Caco-2 (cell line): ENCODE data around the gene ADGRV1. TPM values are rescaled to one million over a fixed set of nuclear protein-coding genes. Genes with fewer than 3 reads are reported as not detected.
"Not testable (repeated sequence)": the region's sequence is repeated elsewhere in the genome, so short reads cannot be mapped to it uniquely, and the experiment has no call there.

Source experiments
- BruUV-seq: library from RNA; stranded (reverse); fragments of 400-500 nt; replicated peaks from 2 replicates; lab custom pipeline; 2021; lab: Mats Ljungman, UMichigan
- CTCF ChIA-PET: fragments of 300-600 bp; sonication (Branson Sonifier 250); formaldehyde crosslinking; loops from one replicate; lab custom pipeline; 2022; ENCODE audit warnings: antibody characterized with exemption; lab: Charles Lee
- POLR2A ChIA-PET: fragments of 300-600 bp; sonication (Branson Sonifier 250); formaldehyde crosslinking; loops from one replicate; lab custom pipeline; 2022; ENCODE audit warnings: antibody characterized with exemption; lab: Charles Lee
- DNase-seq, 2 experiments: peaks; one replicate each; pipeline versions ENCODE4 v3.0.0 to v3.0.0-alpha.2; 2020 to 2022
- H3K27me3 ChIP-seq: replicated peaks from 2 replicates; pipeline ENCODE4 v1.6.0; 2011; ENCODE audit warnings: low read length; ENCODE audit not compliant: control insufficient read depth, insufficient read depth
- H3K36me3 ChIP-seq: 2 replicates; pipeline ENCODE4 v1.5.1; 2011; ENCODE audit warnings: low read length; ENCODE audit not compliant: control insufficient read depth, insufficient read depth
- H3K4me1 ChIP-seq: fragments of 250-450 bp; sonication (Bioruptor Pico); 2 replicates; pipeline ENCODE4 v1.5.1; 2020; ENCODE audit warnings: mild to moderate bottlenecking
- H3K4me3 ChIP-seq: 2 replicates; pipeline ENCODE4 v1.5.1; 2011; ENCODE audit warnings: low read depth, mild to moderate bottlenecking, control low read depth, low read length
- H3K9me3 ChIP-seq: fragments of 250-450 bp; sonication (Bioruptor Pico); 2 replicates; pipeline ENCODE4 v1.5.1; 2020; ENCODE audit warnings: mild to moderate bottlenecking, moderate library complexity
- H3K27ac Mint-ChIP-seq: one replicate; pipeline ENCODE4 v1.8.0; 2022; ENCODE audit warnings: mixed read lengths; ENCODE audit not compliant: unreplicated experiment
- H3K27me3 Mint-ChIP-seq: one replicate; pipeline ENCODE4 v1.8.0; 2022; ENCODE audit warnings: mixed read lengths; ENCODE audit not compliant: insufficient read depth, unreplicated experiment
- H3K36me3 Mint-ChIP-seq: one replicate; pipeline ENCODE4 v1.8.0; 2022; ENCODE audit warnings: mild to moderate bottlenecking, mixed read lengths; ENCODE audit not compliant: insufficient read depth, unreplicated experiment
- H3K4me1 Mint-ChIP-seq: one replicate; pipeline ENCODE4 v1.8.0; 2022; ENCODE audit warnings: low read depth, mixed read lengths; ENCODE audit not compliant: unreplicated experiment
- H3K4me3 Mint-ChIP-seq: one replicate; pipeline ENCODE4 v1.8.0; 2022; ENCODE audit warnings: mild to moderate bottlenecking, moderate library complexity, mixed read lengths; ENCODE audit not compliant: unreplicated experiment
- H3K9me3 Mint-ChIP-seq: one replicate; pipeline ENCODE4 v1.8.0; 2022; ENCODE audit warnings: mixed read lengths; ENCODE audit not compliant: unreplicated experiment
- intact Hi-C: fragments of 100-400 bp; cut with micrococcal nuclease; formaldehyde crosslinking; loops from one replicate; pipeline ENCODE4 v1.10.0; 2022; ENCODE audit not compliant: unreplicated experiment
- total RNA-seq: library from RNA; stranded (reverse); gene quantifications from 2 replicates; pipeline ENCODE4 v1.2.3, GENCODE V29; 2022
- TF ChIP-seq, protein P1 (sequence below), 2 experiments: fragments of 200-600 bp in 1 of 2; IDR thresholded peaks; 1 replicate in 1 of 2; 2 replicates in 1 of 2; pipeline versions ENCODE4 v1.5.1 to v1.8.0; 2011 to 2022; ENCODE audit warnings: antibody characterized with exemption in 1 of 2, control low read depth in 1 of 2, inconsistent platforms in 1 of 2, low read depth in 1 of 2, low read length in 1 of 2, mild to moderate bottlenecking in 1 of 2, moderate library complexity in 1 of 2; ENCODE audit not compliant: insufficient read depth in 1 of 2, severe bottlenecking in 1 of 2, unreplicated experiment in 1 of 2

Gene ADGRV1
- total RNA-seq, 1 experiment from 2014 or later = 23.2 TPM

GRCh38 chr5:90917928-90918668 lies 359.5 kb downstream of the ADGRV1 start:
- ChIA-PET CTCF (no interaction called here), POLR2A (no interaction called here)

GRCh38 chr5:90921418-90921973 lies 362.9 kb downstream of the ADGRV1 start:
- no peak overlapping the region for H3K4me3 Mint-ChIP-seq
- H3K4me1 Mint-ChIP-seq = no peaks in the 10 kb centered on the region
- DNase-seq = no peak

More at GRCh38 chr5:90917928-90918668, 359.5 kb downstream of the ADGRV1 start:
- Mint-ChIP-seq H3K4me3 (no peak overlapping the region), H3K4me1 (peaks cover 5% of the 10 kb centered on the region), H3K27me3 (no peaks in the 10 kb centered on the region), H3K36me3 (no peaks in the 10 kb centered on the region), H3K27ac (no peak overlapping the region), H3K9me3 (no peaks in the 10 kb centered on the region)
- 0 out of 2 replicates have a peak, but pooled peaks cover 3% of the 10 kb centered on the region for H3K9me3 ChIP-seq
- DNase-seq = no peak
- TF ChIP-seq, protein P1, sequence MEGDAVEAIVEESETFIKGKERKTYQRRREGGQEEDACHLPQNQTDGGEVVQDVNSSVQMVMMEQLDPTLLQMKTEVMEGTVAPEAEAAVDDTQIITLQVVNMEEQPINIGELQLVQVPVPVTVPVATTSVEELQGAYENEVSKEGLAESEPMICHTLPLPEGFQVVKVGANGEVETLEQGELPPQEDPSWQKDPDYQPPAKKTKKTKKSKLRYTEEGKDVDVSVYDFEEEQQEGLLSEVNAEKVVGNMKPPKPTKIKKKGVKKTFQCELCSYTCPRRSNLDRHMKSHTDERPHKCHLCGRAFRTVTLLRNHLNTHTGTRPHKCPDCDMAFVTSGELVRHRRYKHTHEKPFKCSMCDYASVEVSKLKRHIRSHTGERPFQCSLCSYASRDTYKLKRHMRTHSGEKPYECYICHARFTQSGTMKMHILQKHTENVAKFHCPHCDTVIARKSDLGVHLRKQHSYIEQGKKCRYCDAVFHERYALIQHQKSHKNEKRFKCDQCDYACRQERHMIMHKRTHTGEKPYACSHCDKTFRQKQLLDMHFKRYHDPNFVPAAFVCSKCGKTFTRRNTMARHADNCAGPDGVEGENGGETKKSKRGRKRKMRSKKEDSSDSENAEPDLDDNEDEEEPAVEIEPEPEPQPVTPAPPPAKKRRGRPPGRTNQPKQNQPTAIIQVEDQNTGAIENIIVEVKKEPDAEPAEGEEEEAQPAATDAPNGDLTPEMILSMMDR (IDR thresholded peaks at IDR 0.05; ENCODE audit: insufficient read depth in 1 of 2, low read depth in 1 of 2, low read length in 1 of 2, severe bottlenecking in 1 of 2, unreplicated experiment in 1 of 2) = no peak
- intact Hi-C loops = no loop called here
- no peaks in the 10 kb centered on the region for H3K27me3 ChIP-seq
- BruUV-seq = no TSS peak
- H3K4me1 ChIP-seq = no peaks in the 10 kb centered on the region
- no peak overlapping the region for H3K4me3 ChIP-seq
- no peaks in the 10 kb centered on the region for H3K36me3 ChIP-seq

DNA sequence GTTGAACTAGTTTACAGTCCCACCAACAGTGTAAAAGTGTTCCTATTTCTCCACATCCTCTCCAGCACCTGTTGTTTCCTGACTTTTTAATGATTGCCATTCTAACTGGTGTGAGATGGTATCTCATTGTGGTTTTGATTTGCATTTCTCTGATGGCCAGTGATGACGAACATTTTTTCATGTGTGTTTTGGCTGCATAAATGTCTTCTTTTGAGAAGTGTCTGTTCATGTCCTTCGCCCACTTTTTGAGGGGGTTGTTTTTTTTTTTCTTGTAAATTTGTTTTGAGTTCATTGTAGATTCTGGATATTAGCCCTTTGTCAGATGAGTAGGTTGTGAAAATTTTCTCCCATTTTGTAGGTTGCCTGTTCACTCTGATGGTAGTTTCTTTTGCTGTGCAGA lies 365.6 kb downstream of the ADGRV1 start:
- H3K4me3 Mint-ChIP-seq, CTCF ChIA-PET, POLR2A ChIA-PET: not testable (repeated sequence)

More at GRCh38 chr5:90921418-90921973, 362.9 kb downstream of the ADGRV1 start:
- ChIA-PET CTCF (no interaction called here), POLR2A (no interaction called here)
- no peak overlapping the region for H3K4me3 ChIP-seq
- no peaks in the 10 kb centered on the region for H3K36me3 ChIP-seq
- TF ChIP-seq, protein P1 (IDR thresholded peaks at IDR 0.05; ENCODE audit: insufficient read depth in 1 of 2, low read depth in 1 of 2, low read length in 1 of 2, severe bottlenecking in 1 of 2, unreplicated experiment in 1 of 2) = no peak
- BruUV-seq = no TSS peak
- Mint-ChIP-seq H3K36me3 (no peaks in the 10 kb centered on the region), H3K27me3 (no peaks in the 10 kb centered on the region), H3K9me3 (no peaks in the 10 kb centered on the region), H3K27ac (no peak overlapping the region)
- no peaks in the 10 kb centered on the region for H3K27me3 ChIP-seq
- H3K4me1 ChIP-seq = no peaks in the 10 kb centered on the region
- 0 out of 2 replicates have a peak, but pooled peaks cover 3% of the 10 kb centered on the region for H3K9me3 ChIP-seq
- intact Hi-C loops = no loop called here

GRCh38 chr5:90929013-90929839 lies 370.6 kb downstream of the ADGRV1 start:
- H3K36me3 ChIP-seq, intact Hi-C loops, BruUV-seq, H3K27ac Mint-ChIP-seq, H3K27me3 Mint-ChIP-seq, H3K27me3 ChIP-seq, H3K36me3 Mint-ChIP-seq, H3K4me3 ChIP-seq, POLR2A ChIA-PET, H3K9me3 Mint-ChIP-seq, H3K9me3 ChIP-seq, DNase-seq: not testable (repeated sequence)
- Mint-ChIP-seq H3K4me1 (peaks cover 22% of the 10 kb centered on the region), H3K4me3 (peak overlapping the region; percentile 52)
- peaks cover 23% of the 10 kb centered on the region for H3K4me1 ChIP-seq
- CTCF ChIA-PET = interaction anchor here (0.5 kb wide), 1 partner anchor 452 kb away, joined by 8 read pairs; no protein-coding TSS in a partner anchor

More for the DNA sequence above, 365.6 kb downstream of the ADGRV1 start:
- DNase-seq, H3K36me3 Mint-ChIP-seq, H3K4me3 ChIP-seq, H3K27ac Mint-ChIP-seq, H3K9me3 ChIP-seq, H3K36me3 ChIP-seq, intact Hi-C loops, H3K27me3 ChIP-seq, BruUV-seq, H3K27me3 Mint-ChIP-seq, H3K4me1 Mint-ChIP-seq, H3K9me3 Mint-ChIP-seq, H3K4me1 ChIP-seq: not testable (repeated sequence)
